Stimulated activated CD8-positive, alpha-beta memory T cell treated with anti-CD3 and anti-CD28 coated beads, Interleukin-15, amount 100 ng/mL, for 48 hours (primary cell): Measurements from ENCODE around the gene ARHGAP10.
"Not testable (repeated sequence)": the region's sequence is repeated elsewhere in the genome, so short reads cannot be mapped to it uniquely, and the experiment has no call there.

Source experiments
- DNase-seq, 2 donors: peaks; one replicate each; pipeline ENCODE4 v3.0.0-alpha.2; 2020; ENCODE audit warnings: low read depth in 2 of 2

ARHGAP10 gene

GRCh38 chr4:147991543-147992283 is 259.8 kb downstream of the ARHGAP10 start:
- DNase-seq: no peak

GRCh38 chr4:147994076-147994475 is 262.2 kb downstream of the ARHGAP10 start:
- DNase-seq: no peak

GRCh38 chr4:147994491-147995385 is 262.9 kb downstream of the ARHGAP10 start:
- DNase-seq: no peak

GRCh38 chr4:147996859-147997258 is 265.0 kb downstream of the ARHGAP10 start:
- DNase-seq: no peak

- DNase-seq: not testable (repeated sequence)
Measured at GRCh38 chr4:148000038-148000437, 268.1 kb downstream of the ARHGAP10 start.

- no peak for DNase-seq
Measured at GRCh38 chr4:148004228-148004857, 272.5 kb downstream of the ARHGAP10 start.

- no peak for DNase-seq
Measured at GRCh38 chr4:148006001-148006400, 274.1 kb downstream of the ARHGAP10 start.

GRCh38 chr4:148007314-148007760 is 275.4 kb downstream of the ARHGAP10 start:
- DNase-seq: no peak

- DNase-seq: no peak
Measured at GRCh38 chr4:148007792-148008191, 275.9 kb downstream of the ARHGAP10 start.

- DNase-seq: no peak
Measured at GRCh38 chr4:148015058-148015457, 283.2 kb downstream of the ARHGAP10 start.

- no peak for DNase-seq
Measured at GRCh38 chr4:148015468-148015867, 283.6 kb downstream of the ARHGAP10 start.

- DNase-seq: no peak
Measured at GRCh38 chr4:148016063-148016637, 284.3 kb downstream of the ARHGAP10 start.

- no peak for DNase-seq
Measured at GRCh38 chr4:148017801-148018200, 285.9 kb downstream of the ARHGAP10 start.

GRCh38 chr4:148021686-148022085 is 289.8 kb downstream of the ARHGAP10 start:
- DNase-seq: no peak

- no peak for DNase-seq
Measured at GRCh38 chr4:148022975-148023374, 291.1 kb downstream of the ARHGAP10 start.

- DNase-seq: no peak
Measured at GRCh38 chr4:148023512-148024181, 291.8 kb downstream of the ARHGAP10 start.

- no peak for DNase-seq
Measured at GRCh38 chr4:148025981-148026380, 294.1 kb downstream of the ARHGAP10 start.

- DNase-seq: no peak
Measured at GRCh38 chr4:148027201-148027600, 295.3 kb downstream of the ARHGAP10 start.

GRCh38 chr4:148029781-148030180 is 297.9 kb downstream of the ARHGAP10 start:
- no peak for DNase-seq

GRCh38 chr4:148030193-148030873 is 298.4 kb downstream of the ARHGAP10 start:
- no peak for DNase-seq

GRCh38 chr4:148034813-148035212 is 302.9 kb downstream of the ARHGAP10 start:
- DNase-seq: no peak
